IPS-NIHi7 (cell line): Measurements from ENCODE around the gene SMAP1.

Experiments
- DNase-seq: peaks from one replicate; pipeline ENCODE4 v3.0.0; 2012; ENCODE audit warnings: mixed read lengths; ENCODE audit errors: extremely low spot score

Gene SMAP1

GRCh38 chr6:70842541-70842940 is 174.9 kb downstream of the SMAP1 start:
- DNase-seq: no peak

GRCh38 chr6:70843328-70843918 is 175.7 kb downstream of the SMAP1 start:
- peak; percentile 20 for DNase-seq

DNA sequence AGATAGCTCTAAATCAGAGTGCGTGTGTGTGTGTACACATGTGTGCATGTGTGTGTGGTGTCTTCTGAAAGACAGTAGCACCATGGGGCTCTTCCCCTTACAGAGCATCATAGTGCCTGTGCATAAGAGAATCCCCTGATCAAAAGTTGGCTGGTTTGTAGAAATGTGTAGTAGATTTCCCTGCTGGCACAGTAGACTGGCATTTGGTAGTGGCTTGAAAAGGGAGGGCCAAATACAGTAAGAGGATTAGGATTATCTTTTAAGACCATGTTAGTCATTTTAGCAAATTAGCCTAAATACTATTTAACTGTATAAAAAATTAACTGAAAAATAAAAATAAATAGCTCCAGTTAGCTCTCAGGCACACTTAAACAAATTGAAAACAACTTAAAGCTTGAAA is 176.6 kb downstream of the SMAP1 start:
- DNase-seq: no peak

DNA sequence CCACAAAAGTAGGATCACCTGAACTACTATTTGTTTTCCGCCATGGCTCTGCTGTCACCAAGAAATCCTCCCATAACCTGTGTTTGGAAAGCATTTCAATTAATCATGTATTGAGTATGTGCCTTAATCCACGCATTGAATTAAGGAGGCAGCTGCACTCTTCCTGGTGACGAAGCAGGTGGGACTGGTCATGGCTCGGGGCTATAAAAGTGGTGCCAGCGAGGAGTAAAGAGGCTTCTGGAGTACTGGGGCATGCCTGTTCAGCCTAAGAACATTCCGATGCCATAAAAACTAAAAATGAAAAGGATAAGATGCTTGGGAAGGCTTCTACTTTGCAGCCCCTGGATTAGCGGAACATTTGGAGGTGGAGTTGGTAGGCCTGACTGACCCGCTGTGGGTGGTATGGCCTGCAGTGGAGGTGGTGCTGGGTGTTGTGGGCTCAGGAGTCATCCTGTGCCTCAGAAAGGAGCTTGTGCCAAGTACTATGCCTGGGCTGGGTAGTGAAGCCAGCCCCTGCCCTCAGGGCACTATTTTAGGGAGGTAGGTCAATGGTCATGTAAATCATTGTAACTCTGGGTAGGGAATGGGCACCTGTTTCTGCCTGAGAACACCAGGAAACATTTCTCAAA is 178.6 kb downstream of the SMAP1 start:
- no peak for DNase-seq

GRCh38 chr6:70847106-70848084 is 179.7 kb downstream of the SMAP1 start:
- DNase-seq: no peak

- DNase-seq: no peak
Observed at GRCh38 chr6:70849348-70850069, 181.8 kb downstream of the SMAP1 start.

DNA sequence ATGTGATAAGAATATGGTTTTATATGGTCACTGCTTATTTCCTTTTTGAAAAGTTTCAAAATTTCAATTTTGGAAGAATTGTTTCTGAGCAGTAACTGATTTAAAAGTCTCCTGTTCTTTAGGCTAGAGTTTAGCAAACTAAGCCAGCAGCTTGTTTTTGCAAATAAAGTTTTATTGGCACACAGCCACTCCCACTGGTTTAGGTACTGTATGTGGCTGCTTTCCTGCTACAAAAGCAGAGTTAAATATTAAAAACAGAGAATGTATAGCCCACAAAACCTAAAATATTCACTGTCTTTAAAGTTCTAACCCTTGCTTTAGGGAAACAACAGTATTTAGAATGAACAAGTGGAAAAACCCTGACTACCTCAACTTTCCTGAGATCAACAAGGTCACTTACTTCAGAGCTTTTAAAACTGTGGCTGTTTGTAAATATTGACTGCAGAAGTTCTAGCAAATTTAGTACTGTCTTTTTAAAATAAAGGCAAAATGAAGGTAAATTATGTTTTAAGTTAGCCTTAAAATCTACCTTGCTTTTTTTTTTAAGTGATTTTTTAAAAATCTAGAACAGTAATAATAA is 185.1 kb downstream of the SMAP1 start:
- no peak for DNase-seq

DNA sequence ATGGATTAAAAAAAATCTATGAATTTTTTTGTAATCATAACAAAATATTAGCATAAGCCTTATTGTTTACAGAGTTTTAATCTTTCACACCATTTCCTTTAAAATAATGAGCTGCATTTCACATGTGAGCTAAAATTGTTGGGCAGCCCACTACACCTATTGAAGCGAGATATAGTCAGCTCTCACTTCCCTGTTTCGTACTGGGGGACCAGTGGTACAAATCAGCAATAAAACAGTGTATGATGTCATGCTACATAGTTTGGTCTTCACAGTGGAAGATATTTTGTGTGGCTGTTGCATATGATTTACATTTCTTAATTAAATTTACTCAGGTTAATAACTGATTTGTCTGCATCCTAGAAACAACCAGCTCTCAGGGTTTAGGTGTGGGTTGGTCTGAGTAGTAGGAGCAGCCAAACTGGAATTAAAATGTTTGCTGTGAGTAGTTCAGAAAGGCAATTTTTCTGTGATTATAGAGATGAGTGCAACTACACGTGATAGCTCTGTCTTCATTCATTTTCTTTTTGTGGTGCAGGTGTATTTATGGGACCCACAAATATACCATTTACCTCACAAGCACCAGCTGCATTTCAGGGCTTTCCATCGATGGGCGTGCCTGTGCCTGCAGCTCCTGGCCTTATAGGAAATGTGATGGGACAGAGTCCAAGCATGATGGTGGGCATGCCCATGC is 189.8 kb downstream of the SMAP1 start:
- DNase-seq: no peak

- DNase-seq: no peak
Observed at GRCh38 chr6:70860045-70860444, 192.4 kb downstream of the SMAP1 start.

GRCh38 chr6:70860920-70861319 is 193.2 kb downstream of the SMAP1 start:
- no peak for DNase-seq

GRCh38 chr6:70863343-70863742 is 195.7 kb downstream of the SMAP1 start:
- no peak for DNase-seq

DNA sequence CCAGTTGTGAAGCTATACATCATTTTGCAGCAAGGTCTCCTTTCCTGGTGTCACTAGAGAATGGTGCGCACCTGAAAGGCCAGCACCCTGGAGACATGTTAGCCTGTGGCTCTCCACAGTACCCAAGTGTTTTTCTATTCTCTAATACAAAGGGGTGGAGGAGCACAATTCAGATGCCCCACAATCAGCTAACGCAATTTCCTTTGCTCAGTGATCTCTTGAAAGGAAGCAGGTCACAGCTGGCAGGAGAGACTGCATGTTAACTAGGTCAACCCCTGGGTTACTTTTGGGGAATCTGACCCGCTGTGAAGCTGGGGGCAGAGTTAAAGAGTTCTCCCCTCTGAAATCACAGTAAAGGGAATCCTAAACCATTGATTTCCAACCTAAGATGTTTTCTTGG is 196.7 kb downstream of the SMAP1 start:
- DNase-seq: no peak

DNA sequence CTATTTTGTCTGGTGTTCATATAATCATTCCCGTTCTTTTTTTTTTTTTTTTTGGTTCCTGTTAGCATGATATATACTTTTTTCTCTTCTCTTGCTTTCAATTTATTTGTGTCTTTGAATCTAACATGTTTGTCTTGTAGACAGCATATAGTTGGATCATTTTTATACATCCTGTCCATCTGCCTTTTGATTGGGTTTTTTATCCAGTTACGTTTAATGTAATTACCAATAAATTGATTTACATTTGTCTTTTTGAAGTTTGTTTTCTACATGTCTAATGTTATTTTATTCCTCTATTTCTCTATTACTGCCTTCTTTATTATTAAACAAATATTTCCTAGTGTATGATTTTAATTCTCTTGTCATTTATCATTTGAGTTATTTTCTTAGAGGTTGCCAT is 204.8 kb downstream of the SMAP1 start:
- no peak for DNase-seq

GRCh38 chr6:70874181-70874913 is 206.7 kb downstream of the SMAP1 start:
- DNase-seq: no peak

- DNase-seq: no peak
Observed at GRCh38 chr6:70879496-70879895, 211.8 kb downstream of the SMAP1 start.

GRCh38 chr6:70884074-70884983 is 216.6 kb downstream of the SMAP1 start:
- DNase-seq: peak; percentile 93

- DNase-seq: no peak
Observed at GRCh38 chr6:70886071-70886470, 218.4 kb downstream of the SMAP1 start.

DNA sequence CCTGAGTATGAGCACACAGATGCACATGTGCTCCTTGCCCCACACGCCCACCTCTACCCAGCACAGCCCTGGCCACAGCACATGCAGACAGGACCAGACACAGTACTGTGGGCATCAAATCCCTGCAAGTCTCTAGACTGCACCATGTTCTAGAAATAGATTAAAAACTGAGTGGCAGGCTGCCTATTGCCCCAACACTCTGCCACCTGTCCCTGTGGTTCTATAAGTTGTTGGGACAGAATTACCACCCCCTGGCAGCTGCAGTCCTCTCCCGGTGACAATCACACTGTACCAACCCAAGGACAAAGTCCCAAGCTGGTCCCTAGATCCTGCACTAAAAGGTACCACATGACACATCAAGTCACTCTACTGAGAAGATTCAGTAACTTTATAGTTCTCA is 219.0 kb downstream of the SMAP1 start:
- no peak for DNase-seq

DNA sequence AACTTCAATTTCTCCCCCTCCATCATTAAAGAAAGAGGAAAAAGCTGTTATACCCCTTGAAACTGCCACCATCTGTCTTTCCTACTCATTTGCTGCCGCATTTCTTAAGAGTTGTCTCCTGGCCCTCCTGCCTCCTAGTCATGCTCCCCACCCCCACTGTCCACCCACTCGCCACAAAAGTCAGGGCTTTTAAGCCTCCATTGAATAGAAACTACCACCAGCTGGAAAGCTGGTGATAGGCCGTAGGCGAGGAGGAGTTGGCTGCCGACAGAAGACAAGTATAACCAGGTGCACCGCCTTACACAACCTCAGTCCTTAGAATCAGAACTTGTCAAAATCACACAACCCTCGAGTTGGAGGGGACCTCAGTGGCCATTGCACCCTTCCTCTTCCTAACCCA is 221.6 kb downstream of the SMAP1 start:
- DNase-seq: no peak
